PC-9 (cell line): ENCODE results near the gene MYH15. TPM values are rescaled to one million over a fixed set of nuclear protein-coding genes. Genes with fewer than 3 reads are reported as not detected.
"Not testable (repeated sequence)": the region's sequence is repeated elsewhere in the genome, so short reads cannot be mapped to it uniquely, and the experiment has no call there.

Experiments
- BruUV-seq: library from RNA; stranded (reverse); fragments of 400-500 nt; replicated peaks from 2 replicates; lab custom pipeline; 2021; lab: Mats Ljungman, UMichigan
- CTCF ChIA-PET: fragments of 300-600 bp; sonication (Branson Sonifier 250); formaldehyde crosslinking; loops from one replicate; lab custom pipeline; 2022; ENCODE audit warnings: antibody characterized with exemption; lab: Charles Lee
- POLR2A ChIA-PET: fragments of 300-600 bp; sonication (Branson Sonifier 250); formaldehyde crosslinking; loops from one replicate; lab custom pipeline; 2022; ENCODE audit warnings: antibody characterized with exemption; ENCODE audit not compliant: unreplicated experiment; lab: Charles Lee
- DNase-seq, 2 experiments: peaks; one replicate each; pipeline versions ENCODE4 v3.0.0 to v3.0.0-alpha.2; 2015 to 2022; ENCODE audit warnings: mixed read lengths in 1 of 2
- H2AFZ ChIP-seq: fragments of 200-600 bp; sonication (generic); 2 replicates; pipeline ENCODE4 v1.8.1; 2017; ENCODE audit warnings: antibody characterized with exemption
- H3F3A ChIP-seq: fragments of 200-600 bp; sonication (generic); 2 replicates; pipeline ENCODE4 v1.8.1; 2017; ENCODE audit warnings: antibody characterized with exemption, mild to moderate bottlenecking, low read depth; ENCODE audit not compliant: insufficient read depth
- H3K27ac ChIP-seq: fragments of 200-600 bp; sonication (generic); 2 replicates; pipeline ENCODE4 v1.6.1; 2016; ENCODE audit warnings: mixed run types
- H3K27me3 ChIP-seq: fragments of 200-600 bp; sonication (generic); 2 replicates; pipeline ENCODE4 v1.6.1; 2016; ENCODE audit warnings: low read depth, mixed run types; ENCODE audit not compliant: insufficient read depth
- H3K36me3 ChIP-seq: fragments of 200-600 bp; sonication (generic); 2 replicates; pipeline ENCODE4 v1.6.1; 2016; ENCODE audit warnings: low read depth, mixed run types
- H3K4me1 ChIP-seq: fragments of 200-600 bp; sonication (generic); replicated peaks from 2 replicates; pipeline ENCODE4 v1.6.1; 2016; ENCODE audit warnings: mixed run types; ENCODE audit not compliant: insufficient read depth
- H3K4me2 ChIP-seq: fragments of 200-600 bp; sonication (generic); 2 replicates; pipeline ENCODE4 v1.6.1; 2017; ENCODE audit warnings: mixed run types
- H3K4me3 ChIP-seq: fragments of 200-600 bp; sonication (generic); 2 replicates; pipeline ENCODE4 v1.6.1; 2016; ENCODE audit warnings: mixed run types
- H3K79me2 ChIP-seq: fragments of 200-600 bp; sonication (generic); 2 replicates; pipeline ENCODE4 v1.6.1; 2017; ENCODE audit warnings: low read depth, mixed run types
- H3K9me2 ChIP-seq: fragments of 200-600 bp; sonication (generic); 2 replicates; pipeline ENCODE4 v1.8.1; 2017; ENCODE audit warnings: mild to moderate bottlenecking; ENCODE audit not compliant: insufficient read depth
- H3K9me3 ChIP-seq: fragments of 200-600 bp; sonication (generic); 2 replicates; pipeline ENCODE4 v1.8.1; 2016; ENCODE audit warnings: low read depth; ENCODE audit not compliant: insufficient read depth
- H4K20me1 ChIP-seq: fragments of 200-600 bp; sonication (generic); 2 replicates; pipeline ENCODE4 v1.8.1; 2017; ENCODE audit not compliant: insufficient read depth
- EZH2 ChIP-seq: fragments of 200-600 bp; sonication (generic); IDR thresholded peaks from 2 replicates; pipeline ENCODE4 v1.8.0; 2017; ENCODE audit warnings: antibody characterized with exemption, low read depth
- intact Hi-C: fragments of 100-400 bp; cut with micrococcal nuclease; formaldehyde crosslinking; loops from one replicate; pipeline ENCODE4 v1.10.0; 2022; ENCODE audit not compliant: unreplicated experiment
- total RNA-seq: library from RNA; stranded (reverse); gene quantifications from 2 replicates; pipeline ENCODE4 v1.2.3, GENCODE V29; 2021
- TF ChIP-seq, protein P1 (sequence below): fragments of 200-600 bp; sonication (generic); conservative IDR thresholded peaks from 2 replicates; pipeline ENCODE4 v1.6.1; 2017; ENCODE audit warnings: mixed run types, antibody characterized with exemption, mild to moderate bottlenecking, moderate library complexity

The MYH15 gene
- total RNA-seq, 1 experiment from 2014 or later = 2.3 TPM

DNA sequence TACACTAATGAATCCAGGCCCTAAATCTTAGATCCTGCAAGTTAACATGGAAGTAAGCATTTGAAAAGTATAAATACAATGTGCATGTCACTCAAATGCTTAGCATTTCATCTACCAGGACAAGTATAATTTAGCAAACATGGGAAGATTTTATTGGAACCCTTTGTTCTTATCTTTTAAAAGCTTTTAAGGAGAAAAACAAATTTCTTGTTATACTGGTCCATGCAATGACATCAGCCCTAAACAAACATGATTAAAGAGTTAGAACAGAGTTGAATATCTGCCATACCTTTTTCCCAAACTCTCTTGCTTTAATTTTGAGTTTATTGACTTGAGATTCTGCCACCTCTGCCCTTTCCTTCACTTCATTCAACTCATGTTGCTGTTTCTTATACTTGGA lies 127.1 kb downstream of the MYH15 start:
- POLR2A ChIA-PET = no interaction called here
- H3K27me3 ChIP-seq = no peaks in the 10 kb centered on the region
- intact Hi-C loops = no loop called here
- DNase-seq = no peak
- no peaks in the 10 kb centered on the region for H3K9me2 ChIP-seq
- no TSS peak for BruUV-seq
- TF ChIP-seq, protein P1, sequence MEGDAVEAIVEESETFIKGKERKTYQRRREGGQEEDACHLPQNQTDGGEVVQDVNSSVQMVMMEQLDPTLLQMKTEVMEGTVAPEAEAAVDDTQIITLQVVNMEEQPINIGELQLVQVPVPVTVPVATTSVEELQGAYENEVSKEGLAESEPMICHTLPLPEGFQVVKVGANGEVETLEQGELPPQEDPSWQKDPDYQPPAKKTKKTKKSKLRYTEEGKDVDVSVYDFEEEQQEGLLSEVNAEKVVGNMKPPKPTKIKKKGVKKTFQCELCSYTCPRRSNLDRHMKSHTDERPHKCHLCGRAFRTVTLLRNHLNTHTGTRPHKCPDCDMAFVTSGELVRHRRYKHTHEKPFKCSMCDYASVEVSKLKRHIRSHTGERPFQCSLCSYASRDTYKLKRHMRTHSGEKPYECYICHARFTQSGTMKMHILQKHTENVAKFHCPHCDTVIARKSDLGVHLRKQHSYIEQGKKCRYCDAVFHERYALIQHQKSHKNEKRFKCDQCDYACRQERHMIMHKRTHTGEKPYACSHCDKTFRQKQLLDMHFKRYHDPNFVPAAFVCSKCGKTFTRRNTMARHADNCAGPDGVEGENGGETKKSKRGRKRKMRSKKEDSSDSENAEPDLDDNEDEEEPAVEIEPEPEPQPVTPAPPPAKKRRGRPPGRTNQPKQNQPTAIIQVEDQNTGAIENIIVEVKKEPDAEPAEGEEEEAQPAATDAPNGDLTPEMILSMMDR = no peak
- TF ChIP-seq EZH2 = no peak
- H2AFZ ChIP-seq = no peak overlapping the region
- 0 out of 2 replicates have a peak, but pooled peaks cover 5% of the 10 kb centered on the region for H3K4me1 ChIP-seq
- H3K27ac ChIP-seq = no peak overlapping the region
- CTCF ChIA-PET = no interaction called here
- H3F3A ChIP-seq = no peaks in the 10 kb centered on the region
- H4K20me1 ChIP-seq = no peaks in the 10 kb centered on the region
- no peak overlapping the region for H3K4me3 ChIP-seq
- H3K79me2 ChIP-seq = no peaks in the 10 kb centered on the region
- H3K36me3 ChIP-seq = no peaks in the 10 kb centered on the region
- H3K4me2 ChIP-seq = no peak overlapping the region
- H3K9me3 ChIP-seq = no peaks in the 10 kb centered on the region

DNA sequence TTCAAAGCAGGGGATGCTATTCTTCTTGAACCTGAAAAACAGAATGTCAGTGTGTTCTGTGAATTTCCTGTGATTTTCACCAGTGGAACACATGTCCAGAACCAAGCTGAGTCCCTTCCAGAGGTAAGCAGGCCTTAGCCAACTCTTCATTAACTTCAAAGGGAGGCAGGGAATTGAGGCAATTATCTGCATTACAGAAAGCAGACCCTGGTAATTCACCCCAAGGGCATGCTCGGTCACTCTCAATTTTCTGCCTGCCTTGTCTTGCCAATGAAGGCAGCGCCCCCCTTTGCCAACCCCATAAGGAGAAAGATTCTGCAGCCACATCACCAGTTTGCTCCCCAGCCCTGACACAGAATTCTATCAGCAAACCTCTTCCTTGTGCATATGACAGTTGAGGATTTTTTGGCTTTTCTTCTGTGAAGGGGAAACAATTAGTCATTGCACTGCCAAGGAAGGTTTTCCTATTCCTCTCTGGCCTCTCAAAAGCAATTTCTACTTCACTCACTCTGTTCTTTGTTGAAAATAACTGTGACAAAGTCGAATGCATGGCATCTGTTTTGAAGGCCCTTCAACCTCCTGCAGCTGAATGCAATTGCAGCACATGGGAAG lies 128.8 kb downstream of the MYH15 start:
- TF ChIP-seq EZH2 = no peak
- TF ChIP-seq, protein P1 = no peak
- H3K4me3 ChIP-seq = no peak overlapping the region
- POLR2A ChIA-PET = no interaction called here
- intact Hi-C loops = no loop called here
- no peaks in the 10 kb centered on the region for H3K9me3 ChIP-seq
- H3K4me2 ChIP-seq = no peak overlapping the region
- BruUV-seq = no TSS peak
- CTCF ChIA-PET = no interaction called here
- no peak for DNase-seq
- H2AFZ ChIP-seq = no peak overlapping the region
- no peaks in the 10 kb centered on the region for H3K4me1 ChIP-seq
- H3K27me3 ChIP-seq = no peaks in the 10 kb centered on the region
- H3K9me2 ChIP-seq = no peaks in the 10 kb centered on the region
- no peaks in the 10 kb centered on the region for H4K20me1 ChIP-seq
- no peaks in the 10 kb centered on the region for H3F3A ChIP-seq
- no peaks in the 10 kb centered on the region for H3K36me3 ChIP-seq
- H3K27ac ChIP-seq = no peak overlapping the region
- no peaks in the 10 kb centered on the region for H3K79me2 ChIP-seq

DNA sequence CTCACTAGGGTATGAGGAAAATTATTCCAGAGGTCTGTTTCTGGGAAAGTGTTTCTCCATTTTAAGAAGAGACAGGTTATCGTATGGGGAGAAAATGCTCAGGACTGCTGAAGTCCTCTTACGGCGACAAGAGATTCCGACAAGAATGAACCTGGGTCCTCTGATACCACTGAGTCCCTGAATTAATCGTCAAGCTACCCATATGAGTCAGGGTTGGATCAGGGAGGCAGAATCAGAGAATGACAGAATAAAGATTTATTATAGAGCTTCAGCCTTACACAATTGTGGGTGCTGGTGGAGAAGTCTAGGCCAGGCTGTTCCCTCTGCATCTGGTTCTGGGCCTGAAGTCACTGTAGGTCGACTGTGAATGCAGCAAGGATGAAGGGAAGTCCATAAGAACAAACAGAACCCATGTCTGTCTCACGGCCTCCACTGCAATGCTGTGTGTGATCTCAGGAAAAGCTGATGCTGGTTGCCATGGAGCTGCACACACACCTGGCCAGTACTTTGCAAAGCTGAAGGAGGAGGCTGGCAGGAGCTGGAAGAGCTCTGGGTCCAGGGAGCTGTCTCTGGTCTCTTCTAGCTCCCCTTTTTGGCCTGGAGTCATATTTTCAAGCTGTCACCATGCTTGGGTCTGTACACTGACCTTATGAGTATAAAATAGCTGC lies 130.1 kb downstream of the MYH15 start:
- ChIA-PET CTCF (no interaction called here), POLR2A (no interaction called here)
- BruUV-seq = no TSS peak

DNA sequence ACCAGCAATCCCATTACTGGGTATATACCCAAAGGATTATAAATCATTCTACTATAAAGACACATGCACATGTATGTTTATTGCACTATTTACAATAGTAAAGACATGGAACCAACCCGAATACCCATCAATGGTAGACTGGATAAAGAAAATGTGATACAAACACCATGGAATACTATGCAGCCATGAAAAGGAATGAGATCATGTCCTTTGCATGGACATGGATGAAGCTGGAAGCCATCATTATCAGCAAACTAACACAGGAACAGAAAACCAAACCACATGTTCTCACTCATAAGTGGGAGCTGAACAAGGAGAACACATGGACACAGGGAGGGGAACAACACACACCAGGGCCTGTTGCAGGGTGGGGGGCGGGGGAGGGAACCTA lies 131.4 kb downstream of the MYH15 start:
- H3K9me3 ChIP-seq, H4K20me1 ChIP-seq, H3K27ac ChIP-seq, DNase-seq, H3K4me2 ChIP-seq, POLR2A ChIA-PET, H3F3A ChIP-seq, H3K4me3 ChIP-seq, H3K27me3 ChIP-seq, intact Hi-C loops, H3K4me1 ChIP-seq, H3K79me2 ChIP-seq, BruUV-seq, H3K36me3 ChIP-seq, H2AFZ ChIP-seq, H3K9me2 ChIP-seq: not testable (repeated sequence)
- CTCF ChIA-PET = interaction anchor here (0.5 kb wide), 1 partner anchor 266 kb away, joined by 3 read pairs; no protein-coding TSS in a partner anchor

More for the DNA sequence above, 130.1 kb downstream of the MYH15 start:
- Histone ChIP-seq H3K9me2 (no peaks in the 10 kb centered on the region), H3K4me1 (no peaks in the 10 kb centered on the region), H3K27ac (no peak overlapping the region), H3K79me2 (no peaks in the 10 kb centered on the region), H3K4me3 (no peak overlapping the region), H3K36me3 (no peaks in the 10 kb centered on the region), H3K9me3 (no peaks in the 10 kb centered on the region), H3F3A (no peaks in the 10 kb centered on the region), H4K20me1 (no peaks in the 10 kb centered on the region), H3K4me2 (no peak overlapping the region), H3K27me3 (no peaks in the 10 kb centered on the region), H2AFZ (no peak overlapping the region)
- TF ChIP-seq, protein P1 = no peak
- no peak for TF ChIP-seq EZH2
- DNase-seq = no peak
- intact Hi-C loops = no loop called here
